ENCODE measurements around the gene PPARG. TPM values are rescaled to one million over a fixed set of nuclear protein-coding genes. Genes with fewer than 3 reads are reported as not detected.
"Not testable (repeated sequence)": the region's sequence is repeated elsewhere in the genome, so short reads cannot be mapped to it uniquely, and the experiment has no call there.

PPARG gene
- total RNA-seq, 1 experiment from 2014 or later: 19.4 TPM

GRCh38 chr3:12472796-12473195 is 183.9 kb downstream of the PPARG start:
- no peak for DNase-seq (ENCODE audit: extremely low read depth, low read depth)

- no peak for DNase-seq (ENCODE audit: extremely low read depth, low read depth)
Measured at GRCh38 chr3:12473511-12473910, 184.6 kb downstream of the PPARG start.

DNA sequence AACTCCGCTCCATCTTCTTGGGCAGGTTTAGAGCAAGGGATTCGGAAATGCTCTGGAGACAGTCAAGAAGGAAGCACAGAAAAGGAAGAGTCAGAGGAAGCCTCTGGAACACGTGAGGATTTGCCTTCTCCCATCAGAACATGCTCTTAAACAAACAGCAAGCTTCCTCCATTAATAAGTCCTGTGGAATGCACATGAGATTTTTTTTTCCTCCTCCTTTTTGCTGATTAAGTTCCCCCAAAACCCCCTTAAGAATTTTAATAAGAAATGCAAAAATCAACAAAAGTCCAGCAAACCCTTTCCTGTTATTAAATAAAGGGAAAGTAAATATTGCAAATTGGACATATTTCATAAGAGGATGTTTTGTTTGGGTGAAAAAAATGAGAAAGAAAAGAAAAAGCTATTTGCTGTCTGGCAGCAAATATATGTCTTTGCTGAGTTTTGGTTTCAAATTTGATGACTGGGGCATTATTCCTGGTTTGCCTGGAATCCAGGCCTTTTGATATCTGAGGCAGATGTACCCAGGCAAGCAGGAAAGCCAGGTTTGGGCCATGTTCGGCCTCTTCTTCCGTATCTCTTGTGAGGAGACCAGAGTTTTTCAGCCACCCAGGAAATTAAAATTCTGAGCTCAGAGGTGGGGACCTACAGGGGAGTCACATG is 187.5 kb downstream of the PPARG start:
- DNase-seq (ENCODE audit: extremely low read depth, low read depth): no peak

DNA sequence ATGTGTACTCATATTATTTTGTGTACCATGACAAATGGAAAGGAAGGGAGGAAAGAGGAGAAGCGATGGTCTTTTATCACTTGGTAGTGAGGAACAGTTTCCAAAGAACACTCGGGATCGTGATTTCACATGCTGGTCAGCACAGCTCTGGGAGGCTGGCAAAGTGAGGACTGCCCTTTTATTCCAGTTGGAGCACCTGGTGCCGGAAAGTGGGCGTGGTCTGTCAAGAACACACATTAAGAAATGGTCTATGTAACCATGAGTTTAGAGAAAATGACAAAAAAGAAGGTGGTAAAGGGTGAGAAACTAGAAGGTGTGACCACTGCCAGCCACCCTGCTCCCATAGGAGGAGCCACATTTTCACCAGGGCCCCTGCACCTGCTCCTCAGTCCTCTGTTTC is 188.4 kb downstream of the PPARG start:
- no peak for DNase-seq (ENCODE audit: extremely low read depth, low read depth)

DNA sequence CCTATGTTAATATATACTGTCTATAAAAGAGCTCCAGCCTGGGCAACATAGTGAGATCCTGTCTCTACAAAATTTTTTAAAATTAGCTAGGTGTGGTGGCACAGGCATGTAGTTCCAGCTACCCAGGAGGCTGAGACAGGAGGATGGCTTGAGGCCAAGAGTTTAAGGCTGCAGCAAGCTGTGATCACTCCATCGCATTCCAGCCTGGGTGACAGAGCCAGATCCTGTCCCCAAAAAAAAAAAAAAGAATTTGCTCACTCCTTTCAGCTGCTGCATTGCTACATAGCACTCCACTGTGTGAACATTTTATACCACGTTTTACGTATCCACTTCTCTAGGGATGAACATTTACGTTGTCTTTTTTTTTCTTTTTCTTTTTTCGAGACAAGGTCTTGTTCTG is 189.5 kb downstream of the PPARG start:
- DNase-seq (ENCODE audit: extremely low read depth, low read depth): no peak

DNA sequence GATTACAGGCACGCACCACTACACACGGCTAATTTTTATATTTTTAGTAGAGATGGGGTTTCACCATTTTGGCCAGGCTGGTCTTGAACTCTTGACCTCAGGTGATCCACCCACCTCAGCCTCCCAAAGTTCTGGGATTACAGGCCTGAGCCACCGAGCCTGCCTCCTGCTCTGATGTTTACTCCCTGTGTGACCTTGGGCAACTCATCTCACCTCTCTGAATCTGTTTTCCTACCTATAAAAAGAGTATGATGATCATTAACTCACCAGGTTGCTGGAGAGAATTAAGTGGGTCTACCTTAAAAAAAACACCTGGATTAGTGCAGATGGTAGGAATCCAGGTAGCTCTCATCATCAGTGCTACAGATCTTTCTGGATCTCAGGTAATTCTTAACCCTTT is 190.3 kb downstream of the PPARG start:
- not testable (repeated sequence) for DNase-seq (ENCODE audit: extremely low read depth, low read depth)

DNA sequence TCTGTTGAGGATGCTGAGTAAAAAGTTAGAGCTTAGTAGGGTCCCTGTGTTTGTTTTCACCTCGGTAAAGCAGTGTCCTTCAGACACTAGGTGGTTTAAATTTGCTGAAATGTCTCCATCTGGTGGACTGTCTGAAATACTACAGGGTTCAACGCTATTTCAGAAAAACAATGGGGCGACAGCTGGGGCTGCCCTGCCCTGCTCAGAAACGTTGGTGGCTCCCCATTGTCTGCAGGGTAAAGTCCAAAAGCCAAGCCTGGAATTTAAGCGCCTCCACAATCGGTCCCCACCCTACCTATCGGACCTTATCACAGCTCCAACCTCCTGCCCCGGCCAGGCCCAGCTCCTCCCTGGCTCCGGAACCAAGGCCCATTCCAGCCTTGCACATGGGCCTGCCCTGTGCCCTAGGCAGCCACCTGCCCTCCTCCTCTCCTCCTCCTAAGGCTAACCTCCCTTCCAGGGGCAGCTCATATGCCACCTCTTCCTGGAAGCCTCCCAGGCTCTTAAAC is 191.1 kb downstream of the PPARG start:
- peak; percentile 42 for DNase-seq (ENCODE audit: extremely low read depth, low read depth)

DNA sequence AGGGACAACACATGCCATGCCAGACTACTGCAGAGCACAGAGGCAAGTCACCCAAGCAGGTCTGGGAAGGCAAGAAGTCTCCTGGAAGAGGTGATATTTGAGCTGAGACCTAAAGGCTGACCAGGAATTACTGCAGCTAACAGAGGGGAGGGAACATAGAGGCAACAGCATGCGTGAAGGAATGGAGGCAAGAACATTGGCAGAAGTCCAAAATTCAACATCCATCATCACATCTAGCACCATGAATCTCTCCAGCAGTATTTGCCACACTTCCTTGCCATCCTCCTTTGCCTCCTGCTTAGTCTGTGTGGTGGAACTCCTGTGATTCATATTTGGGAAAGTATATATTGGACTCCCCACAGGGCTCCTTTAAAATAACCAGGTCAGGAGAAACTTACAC is 194.5 kb downstream of the PPARG start:
- no peak for DNase-seq (ENCODE audit: extremely low read depth, low read depth)

DNA sequence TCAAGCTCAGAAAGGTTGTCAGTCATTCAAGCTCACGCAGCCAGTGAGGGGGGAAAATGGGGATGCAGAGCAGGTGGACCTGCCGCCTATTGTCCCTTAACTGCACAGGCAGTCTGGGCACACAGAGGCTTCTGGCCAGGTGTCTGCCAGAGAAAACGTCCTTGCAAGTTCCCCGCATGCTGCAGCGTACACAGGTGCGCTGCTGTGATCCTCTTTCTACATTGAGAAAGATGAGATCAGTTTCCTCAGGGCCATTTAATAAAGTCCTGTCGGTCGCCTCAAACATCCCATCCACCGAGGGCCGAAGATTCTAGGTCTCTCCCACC is 195.0 kb downstream of the PPARG start:
- no peak for DNase-seq (ENCODE audit: extremely low read depth, low read depth)

Small RNAs within 50 kb of the gene (small RNA-seq; reads per million reads assigned to genes)
- gene AC091492.1: 0 reads per million in 2 experiments

Other genes starting within 250 kb of the PPARG start
- gene TIMP4, start 130.2 kb upstream of the PPARG start, total RNA-seq (2014; rRNA removed; shearing (Covaris generic)): 3.6 and 4.7 TPM in 2 replicates
- 20.2 and 22.1 TPM in 2 replicates for gene TSEN2, start 195.4 kb downstream of the PPARG start, total RNA-seq (2014; rRNA removed; shearing (Covaris generic))